ENCODE data around the gene SLC18A3. TPM values are rescaled to one million over a fixed set of nuclear protein-coding genes. Genes with fewer than 3 reads are reported as not detected.

SLC18A3 gene
- total and polyA plus RNA-seq, 5 donors from 2014 or later: not detected

DNA sequence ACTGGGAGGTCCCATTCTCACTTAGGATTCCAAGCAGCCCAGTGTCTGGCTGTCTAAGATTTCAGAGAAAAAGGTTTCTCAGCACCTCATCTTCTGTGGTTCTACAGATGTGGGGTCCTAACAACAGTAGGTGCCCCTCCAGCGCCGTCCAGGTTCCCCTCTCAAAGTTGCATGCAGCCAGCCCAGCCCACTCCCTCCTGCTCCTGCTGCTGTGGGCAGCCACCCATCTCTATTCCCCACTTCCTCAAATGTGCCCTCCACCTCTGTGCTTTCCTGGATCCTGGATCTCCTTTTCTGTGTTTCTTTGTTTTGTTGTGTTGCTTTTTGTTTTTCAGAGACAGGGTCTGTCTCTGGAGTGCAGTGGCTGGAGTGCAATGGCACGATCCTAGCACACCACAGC is 13.3 kb upstream of the SLC18A3 start:
- H3K4me3 Mint-ChIP-seq: no peak overlapping the region
- H3K36me3 Mint-ChIP-seq: no peaks in the 10 kb centered on the region
- no peak overlapping the region for H3K27ac ChIP-seq (ENCODE audit: insufficient read depth, low read length, poor library complexity, severe bottlenecking)
- H3K4me1 ChIP-seq (ENCODE audit: control insufficient read depth, insufficient read depth, low read length, poor library complexity, severe bottlenecking): no peaks in the 10 kb centered on the region
- no peak overlapping the region for H3K27ac Mint-ChIP-seq
- no peaks in the 10 kb centered on the region for H3K27me3 ChIP-seq (ENCODE audit: control insufficient read depth, insufficient read depth, low read length)
- peaks cover 24% of the 10 kb centered on the region for H3K27me3 Mint-ChIP-seq
- peaks cover 0 to 6% (median 2%) of the 10 kb centered on the region in 4 donors for H3K4me1 Mint-ChIP-seq
- DNase-seq (no peak), ATAC-seq (ENCODE audit: low read depth in 2 of 2) (no peak)
- no peaks in the 10 kb centered on the region for H3K36me3 ChIP-seq (ENCODE audit: control insufficient read depth, insufficient read depth, low read length)
- peaks cover 0 to 2% (median 0%) of the 10 kb centered on the region in 7 donors for H3K9me3 Mint-ChIP-seq
- H3K9me3 ChIP-seq (ENCODE audit: control insufficient read depth in 2 of 2, low read length in 2 of 2): no peaks in the 10 kb centered on the region
- H3K4me3 ChIP-seq (ENCODE audit: low read depth, low read length): no peak overlapping the region

DNA sequence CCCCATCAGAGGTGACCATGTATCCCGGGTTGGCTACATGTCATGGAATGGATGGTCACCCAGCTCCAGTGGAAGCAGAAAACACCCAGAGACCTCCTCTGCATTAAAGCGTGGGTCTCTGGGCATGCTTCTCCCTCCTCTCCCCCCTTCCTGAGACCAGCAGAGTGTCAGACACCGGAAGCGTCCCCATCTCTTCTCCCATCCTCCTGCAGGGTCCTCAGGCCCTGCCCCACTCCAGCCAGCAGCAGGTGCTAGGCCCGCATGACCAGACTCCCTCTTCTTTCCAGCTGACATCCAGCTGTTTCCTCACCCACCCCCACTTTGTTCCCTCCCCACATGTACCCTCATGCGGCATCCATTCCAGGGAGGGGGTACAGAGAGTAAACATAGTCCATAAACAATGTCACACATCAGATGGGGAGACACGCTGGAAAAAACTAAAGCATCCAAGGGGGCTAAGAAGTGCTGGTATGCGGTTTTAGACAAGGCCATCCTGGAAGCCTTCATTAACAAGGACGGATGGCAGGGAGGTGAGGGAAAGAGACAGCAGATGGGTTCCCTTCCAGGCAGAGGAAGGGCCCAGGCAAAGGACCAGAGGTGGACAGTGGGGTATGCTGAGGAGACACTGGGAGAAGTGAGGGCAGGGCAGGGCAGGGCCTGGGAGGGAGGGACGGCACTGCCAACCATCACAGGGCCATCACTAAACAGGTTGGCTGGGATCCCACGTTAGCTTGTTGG is 12.5 kb upstream of the SLC18A3 start:
- Histone ChIP-seq H3K9me3 (ENCODE audit: control insufficient read depth in 2 of 2, low read length in 2 of 2) (no peaks in the 10 kb centered on the region), H3K4me1 (ENCODE audit: control insufficient read depth, insufficient read depth, low read length, poor library complexity, severe bottlenecking) (no peaks in the 10 kb centered on the region), H3K36me3 (ENCODE audit: control insufficient read depth, insufficient read depth, low read length) (no peaks in the 10 kb centered on the region), H3K4me3 (ENCODE audit: low read depth, low read length) (no peak overlapping the region), H3K27ac (ENCODE audit: insufficient read depth, low read length, poor library complexity, severe bottlenecking) (no peak overlapping the region), H3K27me3 (ENCODE audit: control insufficient read depth, insufficient read depth, low read length) (no peaks in the 10 kb centered on the region)
- Mint-ChIP-seq H3K27ac (no peak overlapping the region), H3K9me3 (peaks cover 0 to 2% (median 0%) of the 10 kb centered on the region in 7 donors), H3K4me1 (peaks cover 0 to 5% (median 2%) of the 10 kb centered on the region in 4 donors), H3K27me3 (peaks cover 28% of the 10 kb centered on the region), H3K36me3 (no peaks in the 10 kb centered on the region), H3K4me3 (no peak overlapping the region)
- ATAC-seq (ENCODE audit: low read depth in 2 of 2) (no peak), DNase-seq (no peak)

DNA sequence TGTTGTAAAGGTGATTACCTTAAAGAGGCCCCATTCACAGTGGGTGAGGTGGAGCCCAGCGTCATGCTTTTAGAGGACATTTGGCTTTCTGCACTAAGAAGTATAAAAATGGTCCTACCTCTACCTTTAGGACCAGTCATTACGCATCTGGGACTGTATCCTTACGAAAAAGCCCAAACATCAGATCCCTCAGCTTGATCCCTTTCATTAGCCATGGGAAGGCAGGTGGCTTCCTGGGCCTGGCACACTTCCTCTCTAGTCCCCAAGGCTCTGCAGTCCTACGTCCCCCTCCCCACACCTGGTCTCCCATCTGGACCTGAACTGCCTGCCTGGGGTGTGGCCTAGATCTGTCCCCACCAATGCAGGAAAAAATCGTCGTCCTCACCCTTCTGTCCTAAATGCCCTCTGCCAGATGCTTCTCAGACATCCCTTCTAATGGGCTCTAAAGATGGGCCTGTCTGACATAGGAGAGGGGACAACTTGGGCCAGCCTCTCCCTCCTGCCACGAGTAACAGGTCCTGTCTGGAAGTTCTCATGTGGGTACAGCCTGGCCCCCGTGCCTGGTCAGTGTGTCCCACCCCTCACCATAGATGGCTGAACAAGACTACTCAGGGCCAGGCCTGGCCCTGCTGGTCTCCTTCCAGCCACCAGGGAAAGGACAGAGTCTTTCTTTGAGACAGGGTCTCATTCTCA is 11.8 kb upstream of the SLC18A3 start:
- Mint-ChIP-seq H3K27ac (no peak overlapping the region), H3K36me3 (no peaks in the 10 kb centered on the region), H3K9me3 (no peaks in the 10 kb centered on the region), H3K4me3 (no peak overlapping the region), H3K27me3 (peaks cover 27% of the 10 kb centered on the region), H3K4me1 (no peaks in the 10 kb centered on the region)
- DNase-seq: no peak
- no peaks in the 10 kb centered on the region for H3K27me3 ChIP-seq (ENCODE audit: control insufficient read depth, insufficient read depth, low read length)
- H3K27ac ChIP-seq (ENCODE audit: insufficient read depth, low read length, poor library complexity, severe bottlenecking): no peak overlapping the region
- no peaks in the 10 kb centered on the region for H3K36me3 ChIP-seq (ENCODE audit: control insufficient read depth, insufficient read depth, low read length)
- no peaks in the 10 kb centered on the region for H3K4me1 ChIP-seq (ENCODE audit: control insufficient read depth, insufficient read depth, low read length, poor library complexity, severe bottlenecking)
- no peak overlapping the region for H3K4me3 ChIP-seq (ENCODE audit: low read depth, low read length)
- no peaks in the 10 kb centered on the region for H3K9me3 ChIP-seq (ENCODE audit: control insufficient read depth in 2 of 2, low read length in 2 of 2)
- ATAC-seq (ENCODE audit: low read depth in 2 of 2): no peak

DNA sequence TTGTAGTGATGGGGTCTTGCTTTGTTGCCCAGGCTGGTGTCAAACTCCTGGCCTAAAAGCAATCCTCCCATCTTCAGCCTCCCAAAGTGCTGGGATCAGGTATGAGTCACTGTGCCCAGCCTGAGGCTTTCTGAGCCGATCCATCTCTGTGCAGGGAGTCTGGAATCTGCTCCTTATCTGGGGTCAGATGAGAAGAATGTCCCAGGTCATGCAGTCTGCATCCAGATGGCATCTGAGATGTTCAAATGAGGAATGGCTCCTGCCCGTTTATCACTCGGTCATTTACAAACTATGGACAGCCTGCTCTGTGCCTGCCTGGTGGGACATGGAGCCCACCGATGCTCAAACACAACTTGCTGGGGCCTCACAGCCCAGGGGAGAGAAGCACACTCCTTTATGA is 11.1 kb upstream of the SLC18A3 start:
- H3K36me3 ChIP-seq (ENCODE audit: control insufficient read depth, insufficient read depth, low read length): no peaks in the 10 kb centered on the region
- no peaks in the 10 kb centered on the region for H3K36me3 Mint-ChIP-seq
- no peak overlapping the region for H3K4me3 ChIP-seq (ENCODE audit: low read depth, low read length)
- H3K9me3 Mint-ChIP-seq: no peaks in the 10 kb centered on the region
- H3K4me1 ChIP-seq (ENCODE audit: control insufficient read depth, insufficient read depth, low read length, poor library complexity, severe bottlenecking): no peaks in the 10 kb centered on the region
- no peaks in the 10 kb centered on the region for H3K4me1 Mint-ChIP-seq
- no peak overlapping the region for H3K27ac ChIP-seq (ENCODE audit: insufficient read depth, low read length, poor library complexity, severe bottlenecking)
- H3K4me3 Mint-ChIP-seq: no peak overlapping the region
- DNase-seq (no peak), ATAC-seq (ENCODE audit: low read depth in 2 of 2) (no peak)
- H3K27me3 Mint-ChIP-seq: peaks cover 25% of the 10 kb centered on the region
- H3K27ac Mint-ChIP-seq: no peak overlapping the region
- H3K27me3 ChIP-seq (ENCODE audit: control insufficient read depth, insufficient read depth, low read length): no peaks in the 10 kb centered on the region
- no peaks in the 10 kb centered on the region for H3K9me3 ChIP-seq (ENCODE audit: control insufficient read depth in 2 of 2, low read length in 2 of 2)

DNA sequence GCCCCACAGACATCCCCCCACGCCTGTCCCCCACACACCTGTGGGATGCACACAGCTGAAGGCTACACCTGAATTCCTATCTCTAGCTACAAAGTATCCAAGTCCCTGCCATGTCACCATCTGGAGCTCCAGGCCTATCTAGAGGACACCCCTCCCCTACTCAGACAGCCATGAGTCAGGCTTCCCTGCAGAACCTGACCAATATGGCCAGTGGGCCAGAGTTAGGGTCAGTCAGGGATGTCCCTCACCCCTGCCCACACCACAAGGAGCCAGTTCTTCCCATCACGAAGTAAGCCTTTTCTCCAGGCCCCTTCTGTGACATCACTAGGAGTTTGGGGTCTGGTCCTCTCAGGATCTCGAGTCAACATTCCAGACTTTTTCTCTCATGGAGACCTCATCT is 10.6 kb upstream of the SLC18A3 start:
- DNase-seq (no peak), ATAC-seq (ENCODE audit: low read depth in 2 of 2) (no peak)
- H3K27ac Mint-ChIP-seq: no peak overlapping the region

DNA sequence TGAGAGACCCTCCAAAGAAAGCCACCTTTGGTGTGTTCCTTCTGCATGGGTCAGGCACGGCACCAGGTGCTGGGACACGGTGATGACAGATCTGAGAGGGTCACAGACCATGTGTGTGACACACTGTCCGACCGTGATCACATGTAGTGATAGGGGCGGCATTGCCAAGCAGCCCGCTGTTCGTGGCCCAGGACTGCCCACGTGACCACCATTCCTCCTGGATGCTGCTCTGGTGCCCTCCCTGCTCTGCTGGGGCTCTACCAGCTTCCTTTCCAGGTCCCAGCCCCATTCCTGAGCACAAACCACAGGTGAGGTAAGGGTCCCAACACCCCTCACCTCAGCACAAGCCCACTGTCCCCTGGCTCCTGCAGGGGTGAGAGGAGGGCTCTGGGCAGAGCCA is 10.1 kb upstream of the SLC18A3 start:
- ATAC-seq (ENCODE audit: low read depth in 2 of 2): no peak
- H3K4me3 Mint-ChIP-seq: no peak overlapping the region

More for the DNA sequence above, 10.6 kb upstream of the SLC18A3 start:
- no peak overlapping the region for H3K4me3 Mint-ChIP-seq
- H3K36me3 ChIP-seq (ENCODE audit: control insufficient read depth, insufficient read depth, low read length): no peaks in the 10 kb centered on the region
- no peaks in the 10 kb centered on the region for H3K9me3 ChIP-seq (ENCODE audit: control insufficient read depth in 2 of 2, low read length in 2 of 2)
- H3K4me1 ChIP-seq (ENCODE audit: control insufficient read depth, insufficient read depth, low read length, poor library complexity, severe bottlenecking): no peaks in the 10 kb centered on the region
- no peak overlapping the region for H3K27ac ChIP-seq (ENCODE audit: insufficient read depth, low read length, poor library complexity, severe bottlenecking)
- no peaks in the 10 kb centered on the region for H3K36me3 Mint-ChIP-seq
- no peaks in the 10 kb centered on the region for H3K27me3 ChIP-seq (ENCODE audit: control insufficient read depth, insufficient read depth, low read length)
- H3K9me3 Mint-ChIP-seq: no peaks in the 10 kb centered on the region
- H3K27me3 Mint-ChIP-seq: peaks cover 27% of the 10 kb centered on the region
- no peaks in the 10 kb centered on the region for H3K4me1 Mint-ChIP-seq
- H3K4me3 ChIP-seq (ENCODE audit: low read depth, low read length): no peak overlapping the region

DNA sequence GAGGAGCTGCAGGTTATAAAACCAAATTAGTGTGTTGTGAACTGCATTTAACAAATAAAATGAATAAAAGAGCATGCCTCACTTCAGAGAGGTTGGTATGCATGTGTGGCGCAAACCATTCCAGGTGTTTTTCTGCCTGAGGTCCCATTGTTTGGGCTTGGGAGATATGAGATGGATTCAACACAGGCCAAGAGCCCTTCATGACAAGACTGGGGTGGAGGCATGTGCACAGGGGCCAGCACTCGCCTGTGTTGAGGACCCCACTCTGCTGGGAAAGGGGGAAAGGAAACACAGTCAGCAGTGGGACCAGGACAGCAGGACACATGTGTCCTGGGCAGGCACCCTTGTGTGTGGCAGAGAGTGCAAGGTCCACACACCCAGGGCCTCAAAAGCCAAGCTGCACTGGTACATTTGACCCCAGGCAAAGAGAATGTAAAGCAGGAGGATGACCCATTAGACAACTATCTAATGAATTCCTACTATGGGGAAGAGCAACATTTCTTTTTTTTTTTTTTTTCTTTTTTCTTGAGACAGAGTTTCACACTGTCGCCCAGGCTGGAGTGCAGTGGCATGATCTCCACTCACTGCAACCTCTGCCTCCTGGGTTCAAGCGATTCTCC is 9.2 kb upstream of the SLC18A3 start:
- H3K9me3 ChIP-seq (ENCODE audit: control insufficient read depth in 2 of 2, low read length in 2 of 2): no peaks in the 10 kb centered on the region
- H3K36me3 Mint-ChIP-seq: no peaks in the 10 kb centered on the region
- H3K4me1 ChIP-seq (ENCODE audit: control insufficient read depth, insufficient read depth, low read length, poor library complexity, severe bottlenecking): no peaks in the 10 kb centered on the region
- peaks cover 0 to 4% (median 0%) of the 10 kb centered on the region in 4 donors for H3K4me1 Mint-ChIP-seq
- no peaks in the 10 kb centered on the region for H3K36me3 ChIP-seq (ENCODE audit: control insufficient read depth, insufficient read depth, low read length)
- H3K4me3 ChIP-seq (ENCODE audit: low read depth, low read length): no peak overlapping the region
- H3K27me3 Mint-ChIP-seq: peaks cover 35% of the 10 kb centered on the region
- H3K27ac ChIP-seq (ENCODE audit: insufficient read depth, low read length, poor library complexity, severe bottlenecking): no peak overlapping the region
- no peak overlapping the region for H3K27ac Mint-ChIP-seq
- H3K9me3 Mint-ChIP-seq: peaks cover 0 to 2% (median 2%) of the 10 kb centered on the region in 7 donors
- H3K4me3 Mint-ChIP-seq: no peak overlapping the region
- ATAC-seq (ENCODE audit: low read depth in 2 of 2) (no peak), DNase-seq (no peak)
- no peaks in the 10 kb centered on the region for H3K27me3 ChIP-seq (ENCODE audit: control insufficient read depth, insufficient read depth, low read length)

More for the DNA sequence above, 10.1 kb upstream of the SLC18A3 start:
- Histone ChIP-seq H3K9me3 (ENCODE audit: control insufficient read depth in 2 of 2, low read length in 2 of 2) (no peaks in the 10 kb centered on the region), H3K4me3 (ENCODE audit: low read depth, low read length) (no peak overlapping the region), H3K27ac (ENCODE audit: insufficient read depth, low read length, poor library complexity, severe bottlenecking) (no peak overlapping the region), H3K27me3 (ENCODE audit: control insufficient read depth, insufficient read depth, low read length) (no peaks in the 10 kb centered on the region), H3K4me1 (ENCODE audit: control insufficient read depth, insufficient read depth, low read length, poor library complexity, severe bottlenecking) (no peaks in the 10 kb centered on the region), H3K36me3 (ENCODE audit: control insufficient read depth, insufficient read depth, low read length) (no peaks in the 10 kb centered on the region)
- Mint-ChIP-seq H3K36me3 (no peaks in the 10 kb centered on the region), H3K4me1 (peaks cover 0 to 4% (median 0%) of the 10 kb centered on the region in 4 donors), H3K27ac (no peak overlapping the region), H3K9me3 (peaks cover 0 to 2% (median 0%) of the 10 kb centered on the region in 7 donors), H3K27me3 (peaks cover 32% of the 10 kb centered on the region)
- DNase-seq: no peak

Measured in CD4-positive, CD25-positive, alpha-beta regulatory T cell (primary cell).